Activated CD8-positive, alpha-beta T cell treated with anti-CD3 and anti-CD28 coated beads for 36 hours (primary cell): ENCODE measurements around the gene CYYR1. TPM values are rescaled to one million over a fixed set of nuclear protein-coding genes. Genes with fewer than 3 reads are reported as not detected.

Experiments used
- ATAC-seq: fragments of 200-7000 bp; cut with Tn5 transposase; one replicate; pipeline ENCODE4 v1.10.0; 2021; ENCODE audit warnings: mild to moderate bottlenecking, moderate library complexity
- CTCF ChIA-PET: fragments of 350-600 bp; sonication (Branson Sonifier 250); formaldehyde crosslinking; loops from one replicate; lab custom pipeline; 2021; ENCODE audit warnings: antibody characterized with exemption; lab: Charles Lee
- POLR2A ChIA-PET: fragments of 350-600 bp; sonication (Branson Sonifier 250); formaldehyde crosslinking; loops from one replicate; lab custom pipeline; 2021; ENCODE audit warnings: antibody characterized with exemption; lab: Charles Lee
- DNase-seq: peaks from one replicate; pipeline ENCODE4 v3.0.0-alpha.2; 2020
- H3K27ac Mint-ChIP-seq: one replicate; pipeline ENCODE4 v1.8.0; 2021; ENCODE audit warnings: mild to moderate bottlenecking, mixed read lengths
- H3K27me3 Mint-ChIP-seq: one replicate; pipeline ENCODE4 v1.8.0; 2021; ENCODE audit warnings: mixed read lengths
- H3K36me3 Mint-ChIP-seq: one replicate; pipeline ENCODE4 v1.8.0; 2021; ENCODE audit warnings: low read depth, mixed read lengths
- H3K4me1 Mint-ChIP-seq: one replicate; pipeline ENCODE4 v1.8.0; 2021; ENCODE audit warnings: low read depth, mixed read lengths
- H3K4me3 Mint-ChIP-seq: one replicate; pipeline ENCODE4 v1.8.0; 2021; ENCODE audit warnings: mild to moderate bottlenecking, moderate library complexity, mixed read lengths
- H3K9me3 Mint-ChIP-seq: one replicate; pipeline ENCODE4 v1.8.0; 2021; ENCODE audit warnings: mixed read lengths
- CTCF ChIP-seq: fragments of 200-600 bp; IDR thresholded peaks from one replicate; pipeline ENCODE4 v1.8.0; 2022; ENCODE audit warnings: antibody characterized with exemption, mild to moderate bottlenecking
- intact Hi-C: fragments of 100-400 bp; cut with micrococcal nuclease; formaldehyde crosslinking; loops from one replicate; pipeline ENCODE4 v1.10.0; 2022
- total RNA-seq, 2 experiments: library from RNA; stranded (reverse); gene quantifications; one replicate each; pipeline ENCODE4 v1.2.3, GENCODE V29; 2021

CYYR1 gene
- total RNA-seq, 2 experiments from 2014 or later = not detected

GRCh38 chr21:26532208-26532607, 40.9 kb downstream of the CYYR1 start:
- H3K4me3 Mint-ChIP-seq = no peak overlapping the region
- no peak for TF ChIP-seq CTCF
- ChIA-PET POLR2A (no interaction called here), CTCF (no interaction called here)
- intact Hi-C loops = no loop called here
- no peak overlapping the region for H3K27ac Mint-ChIP-seq
- no peaks in the 10 kb centered on the region for H3K27me3 Mint-ChIP-seq
- no peaks in the 10 kb centered on the region for H3K36me3 Mint-ChIP-seq
- no peak for ATAC-seq
- DNase-seq = no peak
- no peaks in the 10 kb centered on the region for H3K9me3 Mint-ChIP-seq
- no peaks in the 10 kb centered on the region for H3K4me1 Mint-ChIP-seq

GRCh38 chr21:26529526-26529925, 43.6 kb downstream of the CYYR1 start:
- Mint-ChIP-seq H3K9me3 (no peaks in the 10 kb centered on the region), H3K27ac (no peak overlapping the region), H3K27me3 (no peaks in the 10 kb centered on the region), H3K36me3 (no peaks in the 10 kb centered on the region), H3K4me1 (no peaks in the 10 kb centered on the region), H3K4me3 (no peak overlapping the region)
- intact Hi-C loops = loop anchor here (5.0 kb wide), 1 partner anchor 48 kb away; no protein-coding TSS in a partner anchor
- no peak for TF ChIP-seq CTCF
- ChIA-PET POLR2A (no interaction called here), CTCF (no interaction called here)
- no peak for ATAC-seq
- no peak for DNase-seq

- no peaks in the 10 kb centered on the region for H3K4me1 Mint-ChIP-seq
- CTCF ChIA-PET = no interaction called here
- intact Hi-C loops = loop anchor here (5.0 kb wide), 1 partner anchor 48 kb away; no protein-coding TSS in a partner anchor
- H3K27ac Mint-ChIP-seq = no peak overlapping the region
- DNase-seq (no peak), ATAC-seq (no peak)
- no peaks in the 10 kb centered on the region for H3K9me3 Mint-ChIP-seq
- no peaks in the 10 kb centered on the region for H3K27me3 Mint-ChIP-seq
- POLR2A ChIA-PET = no interaction called here
- H3K36me3 Mint-ChIP-seq = no peaks in the 10 kb centered on the region
- TF ChIP-seq CTCF = no peak
- no peak overlapping the region for H3K4me3 Mint-ChIP-seq
Measured at GRCh38 chr21:26528882-26529281, 44.2 kb downstream of the CYYR1 start.

- Mint-ChIP-seq H3K27ac (no peak overlapping the region), H3K4me3 (no peak overlapping the region), H3K27me3 (no peaks in the 10 kb centered on the region), H3K9me3 (peaks cover 4% of the 10 kb centered on the region), H3K36me3 (no peaks in the 10 kb centered on the region), H3K4me1 (no peaks in the 10 kb centered on the region)
- intact Hi-C loops = no loop called here
- TF ChIP-seq CTCF = no peak
- ATAC-seq = no peak
- no peak for DNase-seq
- ChIA-PET POLR2A (no interaction called here), CTCF (no interaction called here)
Measured at GRCh38 chr21:26522704-26523103, 50.4 kb downstream of the CYYR1 start.

- no peak overlapping the region for H3K4me3 Mint-ChIP-seq
- no peak for DNase-seq
- no peak overlapping the region for H3K27ac Mint-ChIP-seq
- ChIA-PET CTCF (no interaction called here), POLR2A (no interaction called here)
- intact Hi-C loops = no loop called here
- no peaks in the 10 kb centered on the region for H3K4me1 Mint-ChIP-seq
- TF ChIP-seq CTCF = no peak
- H3K36me3 Mint-ChIP-seq = no peaks in the 10 kb centered on the region
- no peak for ATAC-seq
- peaks cover 4% of the 10 kb centered on the region for H3K9me3 Mint-ChIP-seq
- no peaks in the 10 kb centered on the region for H3K27me3 Mint-ChIP-seq
Measured at GRCh38 chr21:26519142-26519541, 53.9 kb downstream of the CYYR1 start.
